T1000 (cell line): ENCODE measurements around the gene GLP2R.

Experiments used
- DNase-seq: peaks from one replicate; lab custom pipeline; 2025; ENCODE audit warnings: mixed read lengths; lab: John Stamatoyannopoulos, UW

Gene GLP2R

GRCh38 chr17:9922012-9922848 lies 96.5 kb downstream of the GLP2R start:
- no peak for DNase-seq

- peak; percentile 41 for DNase-seq
Observed at GRCh38 chr17:9924735-9925191, 99.0 kb downstream of the GLP2R start.

- DNase-seq = no peak
Observed at GRCh38 chr17:9925457-9925856, 99.7 kb downstream of the GLP2R start.

- DNase-seq = no peak
Observed at GRCh38 chr17:9926150-9926804, 100.6 kb downstream of the GLP2R start.

GRCh38 chr17:9928601-9929333 lies 103.0 kb downstream of the GLP2R start:
- peak; percentile 38 for DNase-seq

- no peak for DNase-seq
Observed at GRCh38 chr17:9929871-9930270, 104.1 kb downstream of the GLP2R start.

GRCh38 chr17:9931144-9931741 lies 105.5 kb downstream of the GLP2R start:
- DNase-seq = no peak

GRCh38 chr17:9932491-9932890 lies 106.8 kb downstream of the GLP2R start:
- no peak for DNase-seq

GRCh38 chr17:9934331-9934730 lies 108.6 kb downstream of the GLP2R start:
- DNase-seq = no peak

- no peak for DNase-seq
Observed at GRCh38 chr17:9935408-9935807, 109.7 kb downstream of the GLP2R start.

- no peak for DNase-seq
Observed at GRCh38 chr17:9936095-9936494, 110.4 kb downstream of the GLP2R start.

GRCh38 chr17:9937241-9937761 lies 111.6 kb downstream of the GLP2R start:
- DNase-seq = no peak

GRCh38 chr17:9937901-9938300 lies 112.2 kb downstream of the GLP2R start:
- DNase-seq = no peak

- DNase-seq = no peak
Observed at GRCh38 chr17:9938764-9939163, 113.0 kb downstream of the GLP2R start.

- DNase-seq = no peak
Observed at GRCh38 chr17:9940841-9941240, 115.1 kb downstream of the GLP2R start.

GRCh38 chr17:9941305-9941704 lies 115.6 kb downstream of the GLP2R start:
- DNase-seq = no peak
